NCI-H128 (cell line): ENCODE data around the gene ARPC1B.
"Not testable (repeated sequence)": the region's sequence is repeated elsewhere in the genome, so short reads cannot be mapped to it uniquely, and the experiment has no call there.

Experiments used
- DNase-seq: peaks from one replicate; lab custom pipeline; 2025; ENCODE audit not compliant: unreplicated experiment; lab: John Stamatoyannopoulos, UW

The ARPC1B gene

DNA sequence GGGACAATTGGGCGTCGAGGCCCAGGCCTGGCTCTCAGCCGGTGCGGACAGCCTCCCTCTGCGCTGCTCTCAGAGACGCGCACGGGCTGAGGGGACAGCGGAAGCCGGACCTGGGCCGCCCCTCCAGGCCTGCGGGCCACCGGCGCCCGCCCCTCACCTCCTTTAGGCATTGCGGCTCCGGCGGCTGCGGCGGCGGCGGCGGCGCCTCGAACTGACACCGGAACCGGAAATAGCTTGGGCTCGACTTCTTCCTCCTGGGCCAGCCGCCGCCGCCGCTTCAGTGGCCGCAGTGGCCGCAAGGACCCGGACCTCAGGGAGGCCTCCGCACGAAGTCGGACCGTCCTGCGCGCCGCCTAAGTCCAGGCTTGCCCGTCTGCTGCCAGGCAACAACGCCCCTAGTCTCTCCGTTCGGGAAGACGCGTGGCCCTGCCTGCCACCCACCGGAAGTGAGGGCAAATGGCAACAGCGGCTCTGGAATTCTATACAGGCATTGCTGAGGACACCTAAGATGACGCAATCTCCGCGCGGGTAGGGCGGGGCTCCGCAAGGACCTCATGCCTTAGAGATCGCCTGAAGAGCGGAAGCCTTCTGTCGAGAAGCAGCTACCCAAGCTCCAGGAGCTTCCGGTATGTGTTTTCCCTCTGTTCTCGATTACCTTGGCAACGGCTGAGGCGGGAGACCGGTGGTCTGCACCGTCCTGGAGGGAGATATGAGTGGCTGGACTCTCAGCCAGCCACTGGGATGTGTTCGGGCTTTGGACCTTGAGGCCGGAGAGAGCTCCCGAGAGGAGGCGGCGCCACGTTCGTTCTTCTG lies 34.1 kb downstream of the ARPC1B start, which contains the start of the genes BUD31 and PDAP1:
Gene BUD31 (plus strand): TSS at position 591 of the 813 bp plus-strand sequence. CDS start 2,124 bp downstream, outside the sequence.
Gene PDAP1 (minus strand): TSS at position 219 of the 813 bp plus-strand sequence. CDS start 49 bp downstream, at position 170.
- DNase-seq: peak; percentile 84

DNA sequence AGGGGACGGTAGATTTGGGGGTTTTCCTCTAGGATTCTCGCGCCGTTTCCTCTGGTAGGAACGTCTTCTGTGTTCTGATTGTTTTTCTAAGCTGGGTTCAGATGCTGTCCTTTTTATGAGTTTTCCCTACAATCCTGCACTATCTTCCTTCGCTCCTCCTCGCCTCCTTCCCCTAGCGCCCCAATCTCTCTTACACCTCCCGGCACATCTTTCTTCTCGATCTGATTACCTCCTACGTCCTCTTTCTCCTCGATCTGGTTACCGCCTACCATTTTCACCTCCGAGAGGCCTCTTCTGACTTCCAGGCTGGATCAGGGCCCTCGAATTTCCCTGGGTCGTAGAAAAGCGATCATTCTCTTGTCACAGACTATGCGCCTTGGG lies 34.7 kb downstream of the ARPC1B start:
- DNase-seq: no peak

DNA sequence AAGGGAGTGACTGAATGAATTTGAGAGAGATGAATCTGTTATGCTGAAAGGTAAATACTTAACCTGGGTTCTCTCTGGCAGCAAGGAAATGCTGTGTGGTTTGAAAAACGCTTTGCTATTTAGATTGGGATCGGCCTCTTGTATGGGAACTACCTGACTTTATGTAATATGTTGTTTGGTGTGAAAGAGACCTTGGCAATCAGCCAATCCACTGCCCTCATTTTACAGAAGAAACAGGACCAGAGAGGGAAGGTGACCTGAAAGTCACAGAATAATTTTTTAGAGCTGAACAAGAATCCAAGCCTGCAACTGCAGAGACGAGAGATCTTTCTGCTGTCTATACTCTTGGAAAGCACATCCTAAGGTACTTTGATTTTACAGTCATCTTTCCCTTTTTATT lies 35.3 kb downstream of the ARPC1B start:
- no peak for DNase-seq

DNA sequence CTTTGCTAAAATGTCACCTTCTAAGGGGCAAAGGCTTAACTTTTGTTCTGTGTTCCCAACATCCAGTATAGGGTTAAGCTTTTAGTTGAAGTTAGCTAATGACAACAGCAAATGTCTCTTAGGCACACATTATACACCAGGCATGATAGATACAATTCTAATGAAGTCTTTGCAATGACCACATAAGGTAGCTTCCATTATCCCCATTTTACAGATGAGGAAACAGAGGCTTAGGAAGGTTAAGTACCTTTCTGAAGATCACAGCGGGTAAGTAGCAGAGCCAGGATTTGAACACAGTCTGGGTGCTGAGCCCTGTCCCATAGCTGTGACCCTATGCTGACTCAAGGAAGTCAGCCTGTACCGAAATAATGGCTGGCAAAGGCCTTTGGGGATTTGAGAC lies 36.1 kb downstream of the ARPC1B start:
- DNase-seq: no peak

DNA sequence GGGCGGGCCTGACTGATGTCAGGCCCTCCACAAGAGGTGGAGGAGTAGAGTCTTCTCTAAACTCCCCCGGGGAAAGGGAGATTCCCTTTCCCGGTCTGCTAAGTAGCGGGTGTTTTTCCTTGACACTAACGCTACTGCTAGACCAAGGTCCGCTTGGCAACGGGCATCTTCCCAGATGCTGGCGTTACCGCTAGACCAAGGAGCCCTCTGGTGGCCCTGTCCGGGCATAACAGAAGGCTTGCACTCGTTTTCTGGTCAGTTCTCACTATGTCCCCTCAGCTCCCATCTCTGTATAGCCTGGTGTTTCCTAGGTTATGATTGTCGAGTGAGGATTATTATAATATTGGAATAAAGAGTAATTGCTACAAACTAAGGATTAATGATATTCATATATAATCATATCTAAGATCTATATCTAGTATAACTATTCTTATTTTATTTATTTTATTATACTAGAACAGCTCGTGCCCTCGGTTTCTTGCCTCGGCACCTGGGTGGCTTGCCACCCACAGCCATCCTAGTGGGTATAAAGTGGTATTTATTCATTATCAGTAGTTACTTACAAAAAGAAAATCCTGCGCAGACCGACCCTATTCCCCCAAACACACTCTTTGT lies 41.1 kb downstream of the ARPC1B start:
- DNase-seq: not testable (repeated sequence)

DNA sequence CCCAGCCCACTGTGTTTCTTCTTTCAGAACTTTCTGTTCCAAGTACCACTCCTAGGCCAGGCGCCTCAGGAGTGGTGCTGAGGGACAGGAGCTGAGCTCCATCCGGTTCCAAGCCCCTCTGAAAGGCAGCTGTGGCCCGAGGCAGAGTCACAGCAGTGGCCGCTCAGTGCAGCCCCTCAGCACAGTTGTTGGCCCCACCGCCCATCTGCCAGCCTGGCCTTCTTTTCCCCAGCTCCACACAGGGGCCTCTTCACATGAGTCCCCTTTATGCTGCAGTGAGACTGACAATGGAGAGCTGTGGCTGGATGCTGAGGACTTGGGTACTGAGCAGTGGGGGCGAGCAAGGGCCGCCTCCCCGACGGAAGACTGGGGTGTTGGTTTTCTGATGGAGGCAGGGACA lies 43.7 kb downstream of the ARPC1B start:
- no peak for DNase-seq

DNA sequence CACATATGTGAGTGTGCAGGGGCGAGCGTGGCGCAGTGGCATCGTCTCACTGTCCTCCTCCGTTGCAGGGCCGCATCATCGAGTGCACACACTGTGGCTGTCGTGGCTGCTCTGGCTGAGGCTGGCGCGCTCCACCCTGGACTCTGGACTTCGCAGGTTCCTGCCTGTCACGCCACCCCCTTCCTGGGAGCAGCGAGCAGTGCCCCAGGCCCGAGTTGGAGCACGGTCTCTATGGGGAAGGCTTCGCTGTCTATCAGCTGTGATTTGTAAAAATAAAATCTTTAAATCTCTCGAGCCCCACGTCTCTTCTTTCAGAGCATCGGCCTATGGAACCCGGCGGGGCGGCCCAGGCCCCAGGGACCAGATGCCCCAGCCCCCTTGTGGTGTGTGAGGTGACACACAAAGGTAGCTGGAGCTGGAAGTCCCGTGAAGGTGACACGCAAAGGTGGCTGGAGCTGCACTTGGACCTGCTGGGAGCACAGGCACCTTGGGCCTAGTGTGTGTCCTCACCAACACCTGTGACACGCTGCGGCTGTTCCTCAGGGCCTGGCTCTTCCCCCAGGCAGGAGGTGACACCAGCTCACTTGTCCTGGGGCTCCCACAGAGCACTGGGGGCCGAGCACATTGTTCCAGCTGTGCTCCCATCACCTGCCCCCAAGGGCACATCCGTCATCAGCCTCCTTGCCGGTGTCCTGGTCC lies 44.9 kb downstream of the ARPC1B start:
- DNase-seq: no peak

DNA sequence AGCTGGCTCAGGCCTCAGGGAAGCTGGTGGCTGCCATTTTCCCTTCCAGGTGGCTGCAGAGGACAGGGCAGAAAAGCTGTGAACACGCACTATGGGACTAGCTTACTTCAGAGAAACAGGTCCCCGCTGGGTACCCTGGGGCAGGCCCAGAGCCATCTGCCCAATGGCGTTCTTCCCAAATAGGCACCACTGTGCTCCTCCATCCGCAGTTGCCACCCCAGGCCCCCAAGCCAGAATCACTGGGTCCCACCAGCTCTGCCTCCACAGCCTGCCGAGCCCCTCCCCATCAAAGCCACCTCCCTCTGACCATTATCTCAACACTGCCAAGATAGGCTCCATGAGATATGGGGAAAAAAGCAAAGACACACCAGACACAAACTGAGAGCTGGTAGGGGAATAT lies 45.7 kb downstream of the ARPC1B start:
- DNase-seq: no peak

DNA sequence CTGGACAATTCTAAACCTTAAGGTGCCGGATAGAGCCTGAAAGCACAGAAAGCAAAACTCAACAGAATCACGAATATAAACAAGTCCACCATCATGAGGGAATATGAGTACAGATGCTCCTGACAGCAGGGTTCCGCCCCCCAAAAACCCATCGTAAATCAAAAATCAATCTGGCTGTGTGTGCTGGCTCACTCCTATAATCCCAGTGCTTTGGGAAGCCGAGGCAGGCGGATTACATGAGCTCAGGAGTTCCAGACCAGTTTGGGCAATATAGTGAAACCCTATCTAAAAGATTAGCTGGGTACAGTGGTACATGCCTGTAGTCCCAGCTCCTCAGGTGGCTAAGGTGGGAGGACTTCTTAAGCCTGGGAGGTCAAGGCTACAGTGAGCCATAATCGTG lies 46.5 kb downstream of the ARPC1B start:
- no peak for DNase-seq

DNA sequence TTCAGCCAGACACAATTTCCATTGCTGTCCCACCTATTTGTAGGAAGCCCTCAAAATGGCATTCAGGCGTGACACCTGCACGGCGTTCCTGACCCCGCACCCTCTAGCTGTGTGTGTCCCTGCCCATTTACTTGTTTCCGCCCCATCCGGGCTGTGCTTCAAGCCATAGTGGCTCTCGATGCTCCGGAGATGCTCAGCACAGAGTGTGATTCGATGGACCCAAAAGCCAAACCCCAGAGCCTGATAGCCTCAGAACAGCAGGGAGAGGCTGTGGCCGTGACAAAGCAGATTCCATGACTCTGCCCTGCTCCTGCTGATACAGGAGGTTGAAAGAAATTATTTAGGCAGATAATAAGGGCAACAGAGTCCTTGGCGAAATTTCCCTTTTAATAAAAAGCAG lies 47.7 kb downstream of the ARPC1B start:
- DNase-seq: peak; percentile 27

DNA sequence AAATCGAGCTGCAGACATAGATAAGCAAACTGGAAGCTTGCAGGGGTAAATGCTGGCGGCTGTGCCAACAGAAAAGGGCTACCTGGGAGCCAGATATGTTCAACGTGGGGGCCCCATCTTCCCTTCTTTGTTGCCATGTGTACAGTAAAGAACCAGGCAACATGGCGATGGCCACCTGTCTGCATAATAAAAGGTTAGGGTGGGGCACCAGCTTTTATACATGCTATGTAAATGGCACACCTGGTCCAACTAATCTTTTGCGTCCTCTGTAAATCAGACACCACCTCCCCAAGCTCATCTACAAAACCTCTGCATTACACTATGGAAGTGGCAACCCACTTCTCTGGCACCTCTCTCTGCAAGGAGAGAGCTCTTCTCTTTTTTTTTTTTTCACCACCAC lies 48.1 kb downstream of the ARPC1B start:
- no peak for DNase-seq

DNA sequence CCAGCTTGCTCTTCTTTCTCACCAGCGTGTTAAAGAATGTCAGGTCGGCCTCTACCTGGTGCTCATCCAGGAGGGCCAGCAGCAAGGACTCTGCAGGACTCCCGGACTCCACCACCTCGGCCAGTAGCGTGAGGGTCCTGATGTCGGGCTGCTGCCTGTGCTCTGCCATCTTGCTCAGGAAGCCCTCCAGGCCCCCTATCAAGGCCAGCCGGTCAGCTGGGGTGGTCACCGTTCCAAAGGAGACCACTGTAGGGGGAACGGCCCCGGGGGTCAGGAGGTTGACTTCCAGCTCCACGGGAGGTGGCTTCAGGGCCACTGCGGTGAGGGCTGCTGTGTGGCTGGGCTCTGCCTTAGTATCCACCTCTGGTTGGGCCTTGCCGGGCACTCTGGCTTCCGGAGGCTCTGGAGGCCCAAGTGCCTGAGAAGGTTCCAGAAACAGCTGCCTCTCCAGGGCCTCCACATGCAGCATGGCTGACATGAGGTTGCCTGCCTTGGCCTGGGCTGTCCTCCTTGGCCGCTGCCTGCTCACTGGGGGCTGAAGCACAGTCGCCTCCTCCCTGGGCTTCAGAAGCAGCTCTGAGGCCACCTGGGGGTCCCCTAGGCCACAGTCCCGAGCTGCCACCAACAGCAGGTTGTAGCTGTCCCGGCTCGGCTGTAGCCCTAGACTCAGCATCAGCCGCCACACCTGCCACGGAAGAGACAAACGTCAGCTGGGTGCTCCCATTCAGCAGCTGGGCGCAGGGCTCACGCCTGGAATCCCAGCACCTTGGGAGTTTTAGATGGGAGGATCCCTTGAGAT lies 50.6 kb downstream of the ARPC1B start:
- no peak for DNase-seq

DNA sequence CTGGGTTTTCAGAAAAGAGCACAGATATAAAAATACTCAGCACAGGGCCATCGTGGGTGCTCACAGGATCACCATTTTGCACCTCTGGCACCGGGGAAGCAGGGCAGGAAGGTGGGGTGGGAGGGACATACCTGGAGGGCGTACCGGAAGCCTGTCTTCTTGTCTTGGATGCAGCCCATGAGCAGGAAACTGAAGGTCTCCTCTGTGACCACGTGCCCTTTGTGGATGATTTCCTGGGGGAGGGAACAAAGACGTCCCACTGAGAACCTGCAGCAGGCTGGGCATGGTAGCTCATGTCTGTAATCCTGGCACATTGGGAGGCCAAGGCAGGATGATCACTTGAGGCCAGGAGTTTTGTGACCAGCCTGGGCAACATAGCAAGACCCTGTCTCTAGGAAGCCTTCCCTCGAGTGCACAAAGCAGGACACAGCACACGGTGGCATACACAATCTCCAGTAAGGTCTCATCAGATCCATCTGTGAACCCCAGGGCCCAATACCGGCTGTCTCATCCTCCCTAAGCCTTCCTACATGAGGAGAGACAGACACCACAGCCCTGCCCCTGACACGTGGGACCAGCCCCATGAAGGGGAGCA lies 54.5 kb downstream of the ARPC1B start:
- DNase-seq: no peak

DNA sequence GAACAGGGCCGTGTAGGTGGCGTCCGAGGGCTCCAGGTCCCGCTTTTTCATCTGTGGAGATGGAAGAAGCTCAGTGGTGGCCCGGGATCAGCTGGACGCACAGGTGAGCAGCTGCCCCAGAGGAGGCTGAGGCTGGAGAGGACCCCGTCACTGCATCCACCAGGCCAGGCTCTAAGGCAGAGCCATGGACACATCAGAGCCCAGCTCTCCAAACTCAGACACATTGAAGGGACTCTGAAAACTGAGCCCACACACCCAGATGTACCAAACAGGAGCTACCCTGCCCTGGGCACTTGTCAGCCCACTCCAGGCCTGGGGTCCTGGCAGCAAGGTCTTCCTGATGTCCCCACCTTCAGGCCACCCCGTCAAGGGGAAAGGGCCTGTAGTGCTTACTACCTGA lies 55.2 kb downstream of the ARPC1B start:
- DNase-seq: no peak

DNA sequence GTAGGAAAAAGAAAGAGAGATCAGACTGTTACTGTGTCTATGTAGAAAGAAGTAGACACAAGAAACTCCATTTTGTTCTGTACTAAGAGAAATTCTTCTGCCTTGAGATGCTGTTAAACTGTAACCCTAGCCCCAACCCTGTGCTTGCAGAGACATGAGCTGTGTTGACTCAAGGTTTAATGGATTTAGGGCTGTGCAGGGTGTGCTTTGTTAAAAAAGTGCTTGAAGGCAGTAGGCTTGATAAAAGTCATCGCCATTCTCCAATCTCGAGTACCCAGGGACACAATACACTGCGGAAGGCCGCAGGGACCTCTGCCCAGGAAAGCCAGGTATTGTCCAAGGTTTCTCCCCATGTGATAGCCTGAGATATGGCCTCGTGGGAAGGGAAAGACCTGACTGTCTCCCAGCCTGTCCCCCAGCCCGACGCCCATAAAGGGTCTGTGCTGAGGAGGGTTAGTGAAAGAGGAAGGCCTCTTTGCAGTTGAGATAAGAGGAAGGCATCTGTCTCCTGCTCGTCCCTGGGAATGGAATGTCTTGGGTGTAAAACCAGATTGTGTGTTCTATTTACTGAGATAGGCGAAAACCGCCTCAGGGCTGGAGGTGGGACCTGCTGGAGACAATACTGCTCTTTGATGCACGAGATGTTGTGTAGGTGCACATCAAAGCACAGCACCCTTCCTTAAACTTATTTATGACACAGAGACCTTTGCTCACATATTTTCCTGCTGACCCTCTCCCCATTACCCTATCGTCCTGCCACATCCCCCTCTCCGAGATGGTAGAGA lies 57.4 kb downstream of the ARPC1B start:
- DNase-seq: not testable (repeated sequence)

DNA sequence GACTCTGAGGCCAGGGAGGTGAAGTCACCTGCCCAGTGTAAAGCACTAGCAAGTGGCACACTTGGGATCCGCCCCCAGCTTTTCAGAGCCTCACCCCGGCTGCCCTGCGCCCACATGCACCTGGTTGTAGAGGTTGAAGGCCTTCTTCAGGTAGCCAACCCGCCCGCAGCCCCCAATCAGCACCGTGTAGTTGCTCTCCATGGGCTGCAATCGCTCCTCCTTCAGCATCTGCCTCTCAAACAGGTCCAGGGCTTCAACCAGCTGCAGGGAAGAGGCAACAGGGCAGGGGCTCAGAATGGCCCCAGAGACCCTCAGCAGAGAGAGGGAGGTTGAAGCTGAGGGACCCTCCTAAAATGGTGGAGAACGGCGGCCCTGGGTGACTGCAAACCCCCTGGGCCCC lies 58.6 kb downstream of the ARPC1B start:
- no peak for DNase-seq

DNA sequence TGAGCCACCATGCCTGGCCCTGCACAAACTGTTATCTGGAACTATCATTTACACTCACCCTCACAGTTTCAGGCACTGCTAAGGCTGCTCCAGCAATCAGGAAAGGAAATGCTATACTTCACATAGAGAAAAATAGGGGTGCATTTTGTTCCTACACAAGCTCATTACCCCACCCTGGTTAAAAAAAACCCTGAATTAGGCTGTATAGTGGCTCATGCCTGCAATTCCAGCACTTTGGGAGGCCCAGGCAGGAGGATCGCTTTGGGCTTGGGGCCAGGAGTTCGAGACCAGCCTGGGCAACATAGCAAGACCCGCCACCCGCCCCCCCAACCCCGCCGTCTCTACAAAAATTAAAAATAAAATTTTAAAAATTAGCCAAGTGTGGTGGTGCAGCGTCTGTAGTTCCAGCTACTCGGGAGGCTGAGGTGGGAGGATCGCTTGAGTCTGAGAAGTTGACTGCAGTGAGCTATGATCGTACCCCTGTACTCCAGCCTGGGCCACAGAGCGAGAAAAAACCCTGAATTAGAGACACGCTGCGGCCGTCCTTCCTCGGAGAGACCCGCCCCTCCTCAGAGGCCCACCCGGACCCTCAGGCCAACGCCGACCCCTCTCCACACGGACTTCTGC lies 63.5 kb downstream of the ARPC1B start:
- no peak for DNase-seq

DNA sequence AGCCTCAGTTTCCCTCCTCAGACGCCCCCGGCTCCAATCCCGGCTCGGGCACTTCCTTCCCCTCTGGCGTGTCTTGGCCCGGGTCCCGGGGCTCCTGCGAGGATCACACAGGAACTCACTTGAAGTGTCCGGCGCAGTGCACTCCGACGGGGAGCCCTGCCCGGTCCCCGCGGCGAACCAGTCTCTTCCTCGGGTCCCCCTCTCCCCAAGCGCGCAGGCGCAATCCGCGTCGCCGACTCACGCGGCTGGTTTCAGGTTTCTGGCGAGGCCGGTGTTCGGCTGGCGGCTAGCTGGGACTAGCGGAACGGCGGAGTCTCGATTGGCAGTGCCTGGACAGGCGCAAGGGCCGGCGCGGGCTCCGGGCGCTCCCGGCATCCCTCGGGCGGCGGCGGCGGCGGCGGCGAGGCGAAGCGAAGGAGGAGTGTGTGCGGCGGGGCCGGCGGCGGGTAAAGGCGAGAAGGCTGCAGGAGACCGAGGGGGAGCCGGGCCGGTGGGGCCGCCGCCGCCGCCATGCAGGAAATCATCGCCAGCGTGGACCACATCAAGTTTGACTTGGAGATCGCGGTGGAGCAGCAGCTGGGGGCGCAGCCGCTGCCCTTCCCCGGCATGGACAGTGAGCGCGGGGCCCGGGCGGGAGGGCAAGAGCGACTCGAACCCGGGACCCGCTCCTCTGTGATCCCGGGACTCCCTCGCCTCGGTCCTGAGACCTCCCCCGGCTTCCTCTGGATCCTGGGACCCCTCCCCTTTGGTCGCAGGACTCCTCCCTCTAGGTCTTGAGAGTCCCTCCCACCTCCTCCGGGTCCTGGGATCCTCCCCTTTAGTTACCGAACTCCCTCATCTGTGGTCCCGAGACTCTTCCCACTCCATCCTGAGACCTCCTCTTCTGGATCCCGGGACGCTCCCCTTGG lies 64.3 kb downstream of the ARPC1B start, which contains the start of the genes CPSF4 and PTCD1:
Gene CPSF4 (plus strand): TSS at position 371 of the 908 bp plus-strand sequence. CDS start 140 bp downstream, at position 511.
Gene PTCD1 (minus strand): TSS at position 226 of the 908 bp plus-strand sequence. CDS start 3,556 bp downstream, outside the sequence.
- DNase-seq: peak; percentile 87
